GM12865 (cell line): ENCODE measurements around the gene FMN1.

ENCODE experiments used
- DNase-seq: peaks from one replicate; pipeline ENCODE4 v3.0.0; 2010; ENCODE audit warnings: low read depth
- H3K4me3 ChIP-seq: 2 replicates; pipeline ENCODE4 v1.5.1; 2011; ENCODE audit warnings: mild to moderate bottlenecking, low read depth, low read length, control low read depth
- TF ChIP-seq, protein P1 (sequence below): IDR thresholded peaks from 2 replicates; pipeline ENCODE4 v1.5.1; 2011; ENCODE audit warnings: low read length, control low read depth, low read depth, inconsistent platforms; ENCODE audit not compliant: insufficient read depth; ENCODE audit errors: missing control alignments

FMN1 gene

DNA sequence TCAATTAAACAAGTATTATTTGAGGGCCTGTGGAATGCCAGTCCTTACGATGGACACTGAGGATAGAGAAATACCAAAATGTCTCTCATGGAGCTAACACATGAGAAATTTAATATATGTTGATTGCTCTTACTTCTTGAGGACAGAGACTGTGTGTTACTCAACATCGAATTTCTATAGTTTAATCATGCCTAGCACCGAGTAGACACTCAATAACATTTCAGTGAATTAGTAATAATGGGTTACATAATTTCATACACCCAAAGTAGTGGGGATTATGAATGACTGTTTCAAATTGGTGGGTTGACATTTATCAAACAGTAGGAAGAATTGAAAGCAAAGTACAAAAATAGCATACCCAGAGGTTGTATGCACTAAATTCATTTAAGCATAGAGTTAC lies 11.2 kb downstream of the FMN1 start:
- H3K4me3 ChIP-seq = no peak overlapping the region
- TF ChIP-seq, protein P1, sequence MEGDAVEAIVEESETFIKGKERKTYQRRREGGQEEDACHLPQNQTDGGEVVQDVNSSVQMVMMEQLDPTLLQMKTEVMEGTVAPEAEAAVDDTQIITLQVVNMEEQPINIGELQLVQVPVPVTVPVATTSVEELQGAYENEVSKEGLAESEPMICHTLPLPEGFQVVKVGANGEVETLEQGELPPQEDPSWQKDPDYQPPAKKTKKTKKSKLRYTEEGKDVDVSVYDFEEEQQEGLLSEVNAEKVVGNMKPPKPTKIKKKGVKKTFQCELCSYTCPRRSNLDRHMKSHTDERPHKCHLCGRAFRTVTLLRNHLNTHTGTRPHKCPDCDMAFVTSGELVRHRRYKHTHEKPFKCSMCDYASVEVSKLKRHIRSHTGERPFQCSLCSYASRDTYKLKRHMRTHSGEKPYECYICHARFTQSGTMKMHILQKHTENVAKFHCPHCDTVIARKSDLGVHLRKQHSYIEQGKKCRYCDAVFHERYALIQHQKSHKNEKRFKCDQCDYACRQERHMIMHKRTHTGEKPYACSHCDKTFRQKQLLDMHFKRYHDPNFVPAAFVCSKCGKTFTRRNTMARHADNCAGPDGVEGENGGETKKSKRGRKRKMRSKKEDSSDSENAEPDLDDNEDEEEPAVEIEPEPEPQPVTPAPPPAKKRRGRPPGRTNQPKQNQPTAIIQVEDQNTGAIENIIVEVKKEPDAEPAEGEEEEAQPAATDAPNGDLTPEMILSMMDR = no peak
- no peak for DNase-seq

DNA sequence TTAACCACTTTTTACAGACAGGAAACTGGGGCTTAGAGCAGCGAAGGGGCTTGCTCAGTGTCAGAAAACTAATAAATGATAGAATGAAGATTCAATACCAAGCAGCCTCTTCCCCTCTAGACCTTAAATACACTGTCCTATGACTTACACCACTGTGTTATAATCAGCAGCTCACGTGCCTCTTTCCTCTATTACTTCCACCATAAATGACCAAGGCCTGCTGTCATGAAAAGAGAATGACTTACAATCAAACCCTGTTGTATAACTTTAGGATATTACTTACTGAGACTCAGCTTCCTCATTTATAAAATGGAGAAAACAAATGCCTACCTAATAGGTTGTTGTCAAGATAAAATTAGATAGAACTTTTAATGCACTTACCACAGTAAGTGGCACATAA lies 11.6 kb downstream of the FMN1 start:
- TF ChIP-seq, protein P1 = no peak
- no peak for DNase-seq

DNA sequence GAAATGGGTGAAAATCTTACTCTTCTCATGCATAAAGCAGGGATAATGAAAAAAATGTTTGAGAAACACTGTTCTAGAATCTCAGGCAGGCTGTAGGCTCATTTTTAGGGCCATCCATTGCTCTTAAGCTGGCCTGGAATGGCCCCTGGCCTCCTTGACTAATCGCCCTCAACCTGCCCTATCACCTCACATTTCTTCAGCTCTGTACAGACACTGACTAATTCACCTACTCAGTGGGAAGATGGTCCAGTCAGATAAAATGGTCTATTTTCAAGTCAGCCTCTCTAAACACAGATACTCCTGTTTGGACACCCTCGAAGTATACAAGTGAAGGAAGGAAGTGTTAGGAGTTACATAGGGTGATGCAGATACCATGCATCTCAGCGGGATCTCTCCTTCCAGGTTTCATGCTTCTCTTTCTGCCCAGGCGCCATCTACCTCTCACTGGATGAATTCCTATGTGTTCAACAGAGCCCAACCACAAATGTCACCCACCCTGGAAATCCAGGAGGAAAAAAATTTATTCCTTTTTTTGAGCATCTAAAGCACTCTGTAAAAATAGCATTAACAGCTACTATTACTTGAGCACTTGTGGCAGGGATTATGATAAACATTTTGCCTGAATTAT lies 12.1 kb downstream of the FMN1 start:
- DNase-seq = no peak
- TF ChIP-seq, protein P1 = no peak
- no peak overlapping the region for H3K4me3 ChIP-seq

More for the DNA sequence above, 11.6 kb downstream of the FMN1 start:
- H3K4me3 ChIP-seq = no peak overlapping the region

DNA sequence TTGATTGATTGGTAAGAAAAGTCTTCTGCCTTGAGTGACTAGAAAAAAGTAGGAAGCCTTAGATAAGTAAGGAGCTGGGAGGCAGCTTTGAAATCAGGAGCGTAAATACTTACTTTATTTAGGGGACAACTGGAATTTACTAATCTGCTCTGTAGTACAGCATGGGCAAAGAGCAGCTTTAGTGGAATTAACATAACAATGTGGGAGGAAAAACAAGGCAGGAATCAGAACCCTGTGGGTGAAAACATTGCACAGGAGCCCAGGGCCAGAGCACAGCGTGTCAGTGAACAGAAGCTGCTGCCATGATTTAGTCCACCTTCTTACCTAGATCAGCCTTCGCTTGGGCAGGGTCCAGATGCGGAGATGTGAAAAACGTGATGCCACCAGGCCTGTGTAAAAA lies 14.6 kb downstream of the FMN1 start:
- no peak overlapping the region for H3K4me3 ChIP-seq
- no peak for DNase-seq
- TF ChIP-seq, protein P1 = no peak

DNA sequence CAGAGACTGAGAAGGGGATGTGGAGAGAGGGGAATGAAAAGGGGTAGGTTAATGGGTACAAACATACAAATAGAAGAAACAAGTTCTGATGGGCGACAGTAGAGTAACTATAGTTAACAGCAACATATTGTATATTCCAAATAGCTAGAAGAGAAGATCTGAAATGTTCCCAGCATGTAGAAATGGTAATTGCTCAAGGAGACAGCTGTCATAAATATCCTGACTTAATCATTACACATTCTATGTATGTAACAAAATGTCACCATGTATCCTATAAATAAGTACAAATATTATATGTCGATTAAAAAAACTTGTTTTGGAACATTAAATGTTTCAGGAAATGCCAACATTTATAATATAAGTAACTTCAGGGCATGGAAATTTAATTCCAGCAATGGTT lies 23.3 kb downstream of the FMN1 start:
- H3K4me3 ChIP-seq = no peak overlapping the region
- DNase-seq = no peak
- TF ChIP-seq, protein P1 = no peak

DNA sequence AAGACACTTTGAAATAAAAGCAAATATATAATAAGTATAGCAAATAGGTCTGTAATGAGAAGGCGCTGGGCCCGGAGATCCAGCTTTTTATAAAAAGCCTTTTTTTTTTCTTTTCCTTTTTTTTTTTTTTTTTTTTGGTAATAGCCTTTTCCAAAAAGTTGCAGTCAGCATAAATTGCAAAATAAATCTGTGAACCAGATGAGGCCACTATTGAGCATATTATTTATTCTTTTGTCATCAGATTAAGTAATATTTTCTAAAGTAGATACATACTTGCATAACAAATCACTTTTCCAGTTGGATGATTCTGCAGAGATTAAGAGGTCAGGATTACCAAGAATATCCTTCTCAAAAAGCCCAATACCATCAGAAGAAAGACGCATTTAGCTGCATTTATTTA lies 24.9 kb downstream of the FMN1 start:
- TF ChIP-seq, protein P1 = no peak
- H3K4me3 ChIP-seq = no peak overlapping the region
- DNase-seq = no peak

DNA sequence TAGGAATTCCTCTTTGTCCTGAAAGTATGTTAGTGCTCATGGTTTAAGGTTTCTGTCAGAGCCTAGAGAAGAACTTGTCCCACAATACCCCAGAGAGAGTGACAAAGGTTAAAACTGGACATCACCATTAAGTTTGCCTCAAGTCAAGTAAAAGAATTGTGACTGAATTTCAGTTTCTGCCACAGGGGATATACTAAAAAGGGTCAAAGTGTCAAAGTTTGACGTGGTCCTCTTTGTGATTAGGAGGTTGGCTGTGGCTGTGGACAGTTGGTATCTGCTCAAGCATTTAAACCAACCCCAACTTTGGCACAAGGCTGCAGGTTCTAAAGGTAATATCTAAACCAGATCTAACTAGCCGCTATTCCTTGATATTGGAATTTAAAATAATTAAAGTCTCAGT lies 26.1 kb downstream of the FMN1 start:
- H3K4me3 ChIP-seq = no peak overlapping the region
- peak; percentile 36 for DNase-seq
- TF ChIP-seq, protein P1 = no peak
